GM12878 (cell line): Measurements from ENCODE around the gene DNMBP. TPM values are rescaled to one million over a fixed set of nuclear protein-coding genes. Genes with fewer than 3 reads are reported as not detected.
A peak's percentile ranks its signal among the peaks of the same experiment; 100 is the strongest.

Experiments
- ATAC-seq: fragments of 200-7000 bp; cut with Tn5 transposase; 3 replicates; pipeline ENCODE4 v1.9.1; 2020; ENCODE audit warnings: mild to moderate bottlenecking, moderate library complexity
- BruUV-seq: library from RNA; stranded (reverse); fragments of 400-500 nt; replicated peaks from 2 replicates; lab custom pipeline; 2021; lab: Mats Ljungman, UMichigan
- CTCF ChIA-PET: fragments of 300-600 bp; sonication (Branson Sonifier 250); formaldehyde crosslinking; extraction: SDS; loops from one replicate; lab custom pipeline; 2021; ENCODE audit warnings: inconsistent platforms; lab: Yijun Ruan, JAX
- POLR2A ChIA-PET: fragments of 350-600 bp; formaldehyde crosslinking; extraction: SDS; loops from one replicate; lab custom pipeline; 2021; ENCODE audit warnings: inconsistent platforms; lab: Charles Lee
- RAD21 ChIA-PET: fragments of 300-600 bp; sonication (Branson Sonifier 250); formaldehyde crosslinking; loops from one replicate; lab custom pipeline; 2023; ENCODE audit warnings: antibody characterized with exemption; ENCODE audit not compliant: unreplicated experiment; lab: Charles Lee
- SMC1A ChIA-PET: fragments of 300-600 bp; sonication (Branson Sonifier 250); formaldehyde crosslinking; loops from one replicate; lab custom pipeline; 2023; ENCODE audit not compliant: unreplicated experiment, uncharacterized antibody; lab: Charles Lee
- DNase-seq: peaks from one replicate; pipeline ENCODE4 v3.0.0-alpha.2; 2011; ENCODE audit warnings: low read depth, low spot score
- FAIRE-seq: peaks from 3 replicates; lab custom pipeline; 2011; peaks lifted over from hg19 to GRCh38; lab: Jason Lieb, UNC
- H2AFZ ChIP-seq: 2 replicates; pipeline ENCODE4 v1.6.0; 2011; ENCODE audit warnings: low read depth, low read length, control low read depth; ENCODE audit not compliant: control insufficient read depth
- H3K27ac ChIP-seq: 2 replicates; pipeline ENCODE4 v1.5.1; 2011; ENCODE audit warnings: control low read depth; ENCODE audit not compliant: control insufficient read depth, insufficient read depth
- H3K27me3 ChIP-seq, 2 experiments: replicated peaks in 1 of 2; 2 replicates each; pipeline versions ENCODE4 v1.6.0 to v1.6.1; 2011; ENCODE audit warnings: low read length in 1 of 2; ENCODE audit not compliant: control insufficient read depth in 2 of 2, insufficient read depth in 2 of 2
- H3K36me3 ChIP-seq, 2 experiments: 2 replicates each; pipeline ENCODE4 v1.5.1; 2011; ENCODE audit warnings: low read length in 1 of 2; ENCODE audit not compliant: control insufficient read depth in 2 of 2, insufficient read depth in 2 of 2
- H3K4me1 ChIP-seq: 2 replicates; pipeline ENCODE4 v1.6.1; 2011; ENCODE audit warnings: mild to moderate bottlenecking, low read length, moderate library complexity, mixed read lengths; ENCODE audit not compliant: control insufficient read depth, insufficient read depth
- H3K4me2 ChIP-seq: 2 replicates; pipeline ENCODE4 v1.6.0; 2011; ENCODE audit warnings: control low read depth; ENCODE audit not compliant: control insufficient read depth, insufficient read depth
- H3K4me3 ChIP-seq: fragments of 200-600 bp; sonication (generic); 2 replicates; pipeline ENCODE4 v1.5.1; 2016
- H3K79me2 ChIP-seq: 2 replicates; pipeline ENCODE4 v1.6.0; 2011; ENCODE audit warnings: low read length; ENCODE audit not compliant: control insufficient read depth, insufficient read depth
- H3K9ac ChIP-seq: 2 replicates; pipeline ENCODE4 v1.8.0; 2011; ENCODE audit warnings: low read length, control low read depth, mixed read lengths; ENCODE audit not compliant: control insufficient read depth, insufficient read depth
- H3K9me3 ChIP-seq: replicated peaks from 3 replicates; pipeline ENCODE4 v1.5.1; 2011; ENCODE audit warnings: mild to moderate bottlenecking, low read length; ENCODE audit not compliant: control insufficient read depth, insufficient read depth
- H4K20me1 ChIP-seq: 2 replicates; pipeline ENCODE4 v1.6.0; 2011; ENCODE audit not compliant: control insufficient read depth, insufficient read depth
- CREM ChIP-seq: IDR thresholded peaks from 2 replicates; pipeline ENCODE4 v1.6.1; 2014; ENCODE audit warnings: antibody characterized with exemption, low read depth
- FOXM1 ChIP-seq: IDR thresholded peaks from 2 replicates; pipeline ENCODE4 v1.6.1; 2012; ENCODE audit warnings: low read depth, mild to moderate bottlenecking, inconsistent platforms, low read length, moderate library complexity
- JUNB ChIP-seq: IDR thresholded peaks from 2 replicates; pipeline ENCODE4 v1.6.1; 2016; ENCODE audit warnings: antibody characterized with exemption, mild to moderate bottlenecking
- MEF2A ChIP-seq: IDR thresholded peaks from 2 replicates; pipeline ENCODE4 v1.6.1; 2011; ENCODE audit warnings: low read depth, mild to moderate bottlenecking, low read length, moderate library complexity; ENCODE audit not compliant: insufficient read depth
- NR2F1 ChIP-seq: fragments of 450-650 bp; conservative IDR thresholded peaks from 2 replicates; pipeline ENCODE4 v1.6.1; 2017; ENCODE audit warnings: mild to moderate bottlenecking
- POLR2A ChIP-seq: IDR thresholded peaks from 2 replicates; pipeline ENCODE4 v1.6.1; 2011; ENCODE audit warnings: low read depth, mild to moderate bottlenecking, low read length
- POU2F2 ChIP-seq: IDR thresholded peaks from 3 replicates; pipeline ENCODE4 v1.6.1; 2011; ENCODE audit warnings: low read depth, mild to moderate bottlenecking, low read length, borderline replicate concordance
- RFX5 ChIP-seq: IDR thresholded peaks from 2 replicates; pipeline ENCODE4 v1.6.1; 2011; ENCODE audit warnings: low read depth, low read length, improper control_type of control experiment
- ZNF207 ChIP-seq: fragments of 450-650 bp; IDR thresholded peaks from 2 replicates; pipeline ENCODE4 v1.6.1; 2014; ENCODE audit warnings: antibody characterized with exemption, mild to moderate bottlenecking, borderline replicate concordance
- ZNF622 ChIP-seq: fragments of 450-650 bp; IDR thresholded peaks from 2 replicates; pipeline ENCODE4 v1.6.1; 2017; ENCODE audit warnings: mild to moderate bottlenecking, inconsistent platforms
- WGBS: methylation state at CpG from one replicate; pipeline ENCODE4 v1.1.6; 2016; ENCODE audit warnings: low lambda C conversion rate; ENCODE audit not compliant: insufficient replicate concordance, insufficient coverage; ENCODE audit errors: missing lambda C conversion rate; 5-methylcytosine and 5-hydroxymethylcytosine counted together
- in situ Hi-C: fragments of 300-500 bp; cut with MboI; formaldehyde crosslinking; loops from 9 replicates; pipeline ENCODE4 v1.14.3; 2018; ENCODE audit warnings: mixed read lengths
- intact Hi-C: fragments of 100-400 bp; cut with micrococcal nuclease; formaldehyde crosslinking; loops from one replicate; pipeline ENCODE4 v1.14.2; 2022; ENCODE audit not compliant: unreplicated experiment
- polyA plus RNA-seq, 11 experiments: library from polyadenylated mRNA; depleted of rRNA in 4 of 11; unstranded in 6 of 11; stranded (reverse) in 5 of 11; fragments of >200 nt; fragmentation: Nextera tagmentation in 4 of 11; fragmentation: Illumina TruSeq in 1 of 11; extraction: Ambion mirVana in 4 of 11; extraction: Trizol in 1 of 11; gene quantifications; 1 replicate in 1 of 11; 2 replicates in 10 of 11; pipeline versions ENCODE4 v1.2.1 to v1.2.3, GENCODE V29; 2011 to 2016; ENCODE audit warnings: inconsistent platforms in 2 of 11, missing spikeins in 2 of 11, low read depth in 1 of 11
- total RNA-seq, 4 experiments: library from RNA; depleted of rRNA in 3 of 4; stranded (reverse); fragments of >200 nt in 3 of 4; fragmentation: Illumina TruSeq in 1 of 4; extraction: Trizol in 1 of 4; gene quantifications; 2 replicates each; pipeline versions ENCODE4 v1.2.1 to v1.2.3, GENCODE V29; 2013 to 2021

Gene DNMBP
- total and polyA plus RNA-seq, 10 of the 15 experiments (the other 5 are each of a cell fraction or from before 2014, with no cell fraction given), result 7.1 to 45.0 (median 22.0) TPM

DNA sequence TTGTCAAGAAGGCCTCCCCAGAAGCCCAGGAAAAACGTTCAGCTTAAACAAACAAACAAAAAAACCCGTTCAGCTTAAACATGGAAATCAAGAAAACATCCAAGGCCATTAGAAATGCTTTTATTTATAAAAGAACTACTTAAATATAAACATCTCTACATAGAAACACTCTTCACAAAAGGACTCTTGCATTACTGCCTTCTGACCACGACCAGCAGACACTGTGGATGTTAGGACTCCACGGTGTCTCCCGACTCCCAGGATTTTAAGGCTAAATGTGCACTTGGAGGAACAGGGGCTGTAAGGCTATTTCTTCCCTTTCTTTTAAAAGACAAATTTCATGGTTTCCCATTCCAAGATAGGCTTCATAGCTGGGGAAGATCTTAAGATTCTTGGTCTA, 134.3 kb downstream of the DNMBP start:
- CTCF ChIA-PET, result interaction anchor here (0.6 to 1.6 kb wide), 2 partner anchors 30 to 171 kb away, joined by 3 to 5 read pairs; no protein-coding TSS in a partner anchor
- intact Hi-C loops, result no loop called here

DNA sequence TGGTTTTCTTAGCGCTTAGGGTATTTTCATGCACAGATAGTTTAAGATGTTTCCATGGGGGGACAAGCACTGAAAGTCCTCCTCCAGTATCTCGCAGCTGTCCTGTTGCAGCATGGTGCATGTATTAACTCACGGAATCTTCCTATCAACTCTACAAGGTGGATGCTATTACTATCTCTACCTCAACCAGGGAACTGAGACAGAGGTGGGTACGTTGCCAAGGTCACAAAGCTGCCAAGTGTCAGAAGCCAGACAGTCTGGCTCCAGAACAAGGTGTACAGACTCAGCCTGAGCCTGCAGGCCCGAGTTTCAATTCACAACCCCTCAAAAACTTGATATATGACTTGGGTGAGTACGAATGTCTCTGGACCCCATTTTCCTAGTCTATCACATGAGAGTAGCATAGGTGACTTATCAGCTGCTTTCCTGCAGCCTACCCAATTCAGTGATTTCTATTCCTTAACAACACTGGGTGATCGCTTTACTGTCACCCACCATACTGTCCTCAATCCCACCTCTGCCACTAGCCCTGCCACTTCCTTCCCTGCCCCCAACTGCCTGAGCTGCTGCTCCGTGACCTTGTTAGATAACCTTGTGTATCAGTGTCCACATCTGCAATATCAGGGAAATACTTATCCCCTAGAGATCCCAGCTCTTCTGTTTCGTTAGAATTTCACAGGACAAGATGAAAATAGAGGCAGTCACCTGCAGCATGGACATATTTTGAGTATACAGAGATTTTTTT, 135.2 kb downstream of the DNMBP start:
- Histone ChIP-seq H3K9ac (no peak overlapping the region), H4K20me1 (no peaks in the 10 kb centered on the region), H3K9me3 (no peaks in the 10 kb centered on the region), H3K27me3 (no peaks in the 10 kb centered on the region), H3K4me1 (peaks cover 9% of the 10 kb centered on the region), H2AFZ (no peak overlapping the region), H3K4me2 (no peak overlapping the region), H3K79me2 (no peaks in the 10 kb centered on the region), H3K4me3 (no peak overlapping the region), H3K27ac (no peak overlapping the region), H3K36me3 (peaks cover 10 to 27% of the 10 kb centered on the region in 2 experiments)
- in situ Hi-C loops (no loop called here), intact Hi-C loops (no loop called here)
- DNase-seq (no peak), FAIRE-seq (no peak), ATAC-seq (no peak)
- ChIA-PET POLR2A (interaction anchor here (0.6 kb wide), 1 partner anchor 18 kb away, joined by 3 read pairs; no protein-coding TSS in a partner anchor), CTCF (interaction anchor here (0.6 to 1.6 kb wide), 2 partner anchors 29 to 172 kb away, joined by 3 to 5 read pairs; no protein-coding TSS in a partner anchor), RAD21 (interaction anchor here (0.7 to 1.2 kb wide), 2 partner anchors 57 to 172 kb away, joined by 4 to 5 read pairs; no protein-coding TSS in a partner anchor), SMC1A (no interaction called here)
- whole genome bisulfite sequencing, result 95% methylated on average over 9 of the region's 9 CpGs
- TF ChIP-seq ZNF207 (no peak), POLR2A (peak; percentile 54; the same call in 1 of the 2 replicates)
- no TSS peak for BruUV-seq

More for the DNA sequence above, 134.3 kb downstream of the DNMBP start:
- no peak overlapping the region for H3K27ac ChIP-seq
- SMC1A ChIA-PET, result interaction anchor here (0.9 to 1.3 kb wide), 3 partner anchors 9 to 21 kb away, joined by 3 read pairs; no protein-coding TSS in a partner anchor
- peaks cover 16 to 33% of the 10 kb centered on the region in 2 experiments for H3K36me3 ChIP-seq
- no peaks in the 10 kb centered on the region for H3K79me2 ChIP-seq
- peaks cover 5% of the 10 kb centered on the region for H3K4me1 ChIP-seq
- no peaks in the 10 kb centered on the region for H3K27me3 ChIP-seq
- DNase-seq (no peak), ATAC-seq (no peak), FAIRE-seq (no peak)
- POLR2A ChIA-PET, result no interaction called here
- H3K9me3 ChIP-seq, result no peaks in the 10 kb centered on the region
- RAD21 ChIA-PET, result no interaction called here
- in situ Hi-C loops, result no loop called here
- no peak for TF ChIP-seq JUNB
- no peak for TF ChIP-seq NR2F1
- no peak for TF ChIP-seq ZNF622
- TF ChIP-seq MEF2A, result no peak
- TF ChIP-seq POU2F2, result no peak
- TF ChIP-seq CREM, result no peak
- TF ChIP-seq FOXM1, result no peak
- TF ChIP-seq RFX5, result no peak
- no peak overlapping the region for H3K9ac ChIP-seq
- WGBS, result 85% methylated on average over 5 of the region's 5 CpGs
- no peak overlapping the region for H3K4me2 ChIP-seq
- no peaks in the 10 kb centered on the region for H4K20me1 ChIP-seq
- H3K4me3 ChIP-seq, result no peak overlapping the region
- BruUV-seq, result no TSS peak
- no peak overlapping the region for H2AFZ ChIP-seq
